ENCODE results near the gene NAALADL2. TPM values are rescaled to one million over a fixed set of nuclear protein-coding genes. Genes with fewer than 3 reads are reported as not detected.

The NAALADL2 gene
- total RNA-seq, 2 experiments from 2014 or later: 0.30 to 1.2 TPM

DNA sequence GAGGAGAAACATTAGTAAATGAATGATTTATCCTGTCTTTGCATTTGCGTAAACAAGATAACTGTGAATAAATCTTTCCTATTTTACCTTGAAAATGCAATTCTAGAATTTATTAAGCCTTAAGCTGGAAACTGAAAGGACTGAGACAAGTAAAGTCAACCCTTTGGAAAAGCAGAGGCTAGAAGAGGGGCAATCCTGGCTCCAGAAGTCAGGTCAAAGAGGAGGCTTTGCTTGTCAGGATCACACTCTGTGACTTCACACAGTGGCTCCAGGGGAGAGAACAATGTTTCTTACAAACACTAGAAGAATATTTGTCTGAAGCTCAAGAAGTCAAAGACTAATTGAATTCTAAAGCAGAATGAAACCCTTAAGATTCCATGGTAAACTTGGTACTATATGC, 530.4 kb downstream of the NAALADL2 start:
- intact Hi-C loops (cut with DNase I, micrococcal nuclease): no loop called here
- no peak overlapping the region for H3K27ac ChIP-seq (ENCODE audit: low read depth in 1 of 2, low read length in 2 of 2)
- ATAC-seq (ENCODE audit: poor library complexity) (no peak), DNase-seq (no peak)
- Mint-ChIP-seq H3K9me3 (peaks cover 1% of the 10 kb centered on the region), H3K4me1 (ENCODE audit: low read depth) (no peaks in the 10 kb centered on the region), H3K27me3 (no peaks in the 10 kb centered on the region), H3K27ac (no peak overlapping the region), H3K4me3 (no peak overlapping the region), H3K36me3 (ENCODE audit: low read depth) (no peaks in the 10 kb centered on the region)
- no peaks in the 10 kb centered on the region for H3K36me3 ChIP-seq (ENCODE audit: insufficient read depth, low read length)
- H3K27me3 ChIP-seq (ENCODE audit: control insufficient read depth in 1 of 2, insufficient read depth in 2 of 2, low read length in 2 of 2): no peaks in the 10 kb centered on the region
- CTCF ChIA-PET: no interaction called here
- no peak for TF ChIP-seq CTCF (IDR thresholded peaks at IDR 0.05)
- no peaks in the 10 kb centered on the region for H3K4me1 ChIP-seq (ENCODE audit: insufficient read depth, low read length)
- H3K4me3 ChIP-seq (ENCODE audit: low read length): no peak overlapping the region
- no peaks in the 10 kb centered on the region for H3K9me3 ChIP-seq (ENCODE audit: control insufficient read depth in 1 of 2, insufficient read depth in 1 of 2, low read length in 2 of 2)
- POLR2A ChIA-PET: no interaction called here

- no peaks in the 10 kb centered on the region for H3K36me3 Mint-ChIP-seq (ENCODE audit: low read depth)
- H3K9me3 Mint-ChIP-seq: peaks cover 6% of the 10 kb centered on the region
- ChIA-PET POLR2A (no interaction called here), CTCF (no interaction called here)
- TF ChIP-seq CTCF (IDR thresholded peaks at IDR 0.05): no peak
- DNase-seq: no peak
- no peak overlapping the region for H3K4me3 ChIP-seq (ENCODE audit: low read length)
- H3K4me3 Mint-ChIP-seq: no peak overlapping the region
- no peaks in the 10 kb centered on the region for H3K27me3 Mint-ChIP-seq
- intact Hi-C loops (cut with DNase I, micrococcal nuclease): no loop called here
- H3K9me3 ChIP-seq (ENCODE audit: control insufficient read depth in 1 of 2, insufficient read depth in 1 of 2, low read length in 2 of 2): no peaks in the 10 kb centered on the region
- no peaks in the 10 kb centered on the region for H3K4me1 Mint-ChIP-seq (ENCODE audit: low read depth)
- H3K4me1 ChIP-seq (ENCODE audit: insufficient read depth, low read length): no peaks in the 10 kb centered on the region
- H3K27ac Mint-ChIP-seq: no peak overlapping the region
- H3K27ac ChIP-seq (ENCODE audit: low read depth in 1 of 2, low read length in 2 of 2): no peak overlapping the region
- no peaks in the 10 kb centered on the region for H3K27me3 ChIP-seq (ENCODE audit: control insufficient read depth in 1 of 2, insufficient read depth in 2 of 2, low read length in 2 of 2)
- ATAC-seq (ENCODE audit: poor library complexity): no peak
- H3K36me3 ChIP-seq (ENCODE audit: insufficient read depth, low read length): no peaks in the 10 kb centered on the region
Measured at GRCh38 chr3:175391601-175392000, 532.5 kb downstream of the NAALADL2 start.

- ChIA-PET CTCF (no interaction called here), POLR2A (no interaction called here)
- H3K36me3 ChIP-seq (ENCODE audit: insufficient read depth, low read length): no peaks in the 10 kb centered on the region
- no peaks in the 10 kb centered on the region for H3K27me3 ChIP-seq (ENCODE audit: control insufficient read depth in 1 of 2, insufficient read depth in 2 of 2, low read length in 2 of 2)
- Mint-ChIP-seq H3K27ac (no peak overlapping the region), H3K27me3 (no peaks in the 10 kb centered on the region), H3K36me3 (ENCODE audit: low read depth) (no peaks in the 10 kb centered on the region), H3K9me3 (peaks cover 6% of the 10 kb centered on the region), H3K4me3 (no peak overlapping the region), H3K4me1 (ENCODE audit: low read depth) (no peaks in the 10 kb centered on the region)
- no peaks in the 10 kb centered on the region for H3K9me3 ChIP-seq (ENCODE audit: control insufficient read depth in 1 of 2, insufficient read depth in 1 of 2, low read length in 2 of 2)
- H3K4me1 ChIP-seq (ENCODE audit: insufficient read depth, low read length): no peaks in the 10 kb centered on the region
- ATAC-seq (ENCODE audit: poor library complexity) (no peak), DNase-seq (no peak)
- H3K4me3 ChIP-seq (ENCODE audit: low read length): no peak overlapping the region
- intact Hi-C loops (cut with DNase I, micrococcal nuclease): no loop called here
- no peak overlapping the region for H3K27ac ChIP-seq (ENCODE audit: low read depth in 1 of 2, low read length in 2 of 2)
- no peak for TF ChIP-seq CTCF (IDR thresholded peaks at IDR 0.05)
Measured at GRCh38 chr3:175392653-175393052, 533.5 kb downstream of the NAALADL2 start.

Data from CD4-positive, alpha-beta T cell (primary cell).